HepG2 (cell line): ENCODE measurements around the gene KLHL17. TPM values are rescaled to one million over a fixed set of nuclear protein-coding genes. Genes with fewer than 3 reads are reported as not detected.

ENCODE experiments used
- CBFB ChIP-seq: sonication (generic); formaldehyde crosslinking; IDR thresholded peaks from 2 replicates; pipeline ENCODE4 v1.4.0; 2020; ENCODE audit warnings: missing genetic modification reagents
- CENPBD1 ChIP-seq: sonication (generic); formaldehyde crosslinking; IDR thresholded peaks from 2 replicates; pipeline ENCODE4 v1.8.0; 2022; ENCODE audit warnings: missing genetic modification reagents, low read depth, mild to moderate bottlenecking, borderline replicate concordance
- IRF2 ChIP-seq: IDR thresholded peaks from 2 replicates; pipeline ENCODE4 v1.6.1; 2018; ENCODE audit warnings: missing genetic modification reagents, missing compliant biosample characterization
- MAZ ChIP-seq, 2 experiments: sonication (generic) in 1 of 2; formaldehyde crosslinking in 1 of 2; IDR thresholded peaks; 2 replicates each; pipeline versions ENCODE4 v1.5.0 to v1.6.1; 2012 to 2020; ENCODE audit warnings: low read depth in 2 of 2, mild to moderate bottlenecking in 2 of 2, borderline replicate concordance in 1 of 2, improper control_type of control experiment in 1 of 2, low read length in 1 of 2, missing genetic modification reagents in 1 of 2, moderate library complexity in 1 of 2
- MXD1 ChIP-seq: sonication (generic); formaldehyde crosslinking; IDR thresholded peaks from 2 replicates; pipeline ENCODE4 v1.4.0; 2020; ENCODE audit warnings: mild to moderate bottlenecking, missing genetic modification reagents
- MXD4 ChIP-seq: IDR thresholded peaks from 2 replicates; pipeline ENCODE4 v1.6.1; 2016; ENCODE audit warnings: mild to moderate bottlenecking, missing biosample characterization, missing genetic modification reagents
- PAF1 ChIP-seq: IDR thresholded peaks from 2 replicates; pipeline ENCODE4 v1.6.1; 2016; ENCODE audit warnings: missing genetic modification reagents, missing compliant biosample characterization
- RFX3 ChIP-seq: IDR thresholded peaks from 2 replicates; pipeline ENCODE4 v1.6.1; 2016; ENCODE audit warnings: missing biosample characterization, missing genetic modification reagents
- TBX2 ChIP-seq: sonication (generic); formaldehyde crosslinking; IDR thresholded peaks from 2 replicates; pipeline ENCODE4 v1.5.0; 2020; ENCODE audit warnings: missing genetic modification reagents, mild to moderate bottlenecking, borderline replicate concordance
- THAP8 ChIP-seq: sonication (generic); formaldehyde crosslinking; IDR thresholded peaks from 2 replicates; pipeline ENCODE4 v1.5.1; 2020; ENCODE audit warnings: missing genetic modification reagents, mild to moderate bottlenecking, borderline replicate concordance
- ZHX2 ChIP-seq, 2 experiments: sonication (generic) in 1 of 2; formaldehyde crosslinking in 1 of 2; IDR thresholded peaks; 2 replicates each; pipeline versions ENCODE4 v1.6.1 to v1.9.0; 2014 to 2022; ENCODE audit warnings: antibody characterized with exemption in 1 of 2, borderline replicate concordance in 1 of 2, inconsistent platforms in 1 of 2, low read depth in 1 of 2, missing genetic modification reagents in 1 of 2
- ZNF276 ChIP-seq: sonication (generic); formaldehyde crosslinking; IDR thresholded peaks from 2 replicates; pipeline ENCODE4 v1.4.0; 2020; ENCODE audit warnings: mild to moderate bottlenecking, low read depth, missing genetic modification reagents
- ZNF562 ChIP-seq: sonication (generic); formaldehyde crosslinking; IDR thresholded peaks from 2 replicates; pipeline ENCODE4 v1.8.0; 2022; ENCODE audit warnings: missing genetic modification reagents, borderline replicate concordance
- ZNF800 ChIP-seq: sonication (generic); formaldehyde crosslinking; IDR thresholded peaks from 2 replicates; pipeline ENCODE4 v1.4.0; 2020; ENCODE audit warnings: missing genetic modification reagents
- polyA plus RNA-seq, 8 experiments: library from polyadenylated mRNA; depleted of rRNA in 3 of 8; stranded (reverse) in 7 of 8; unstranded in 1 of 8; fragments of >200 nt; fragmentation: Illumina TruSeq in 4 of 8; extraction: Trizol in 4 of 8; gene quantifications; 2 replicates each; pipeline versions ENCODE4 v1.2.1 to v1.2.3, GENCODE V29; 2011 to 2016; ENCODE audit warnings: low read depth in 4 of 8, missing spikeins in 1 of 8, mixed read lengths in 1 of 8; ENCODE audit not compliant: insufficient read depth in 1 of 8
- total RNA-seq, 5 experiments: library from RNA; depleted of rRNA; stranded (reverse); fragments of >200 nt; fragmentation: Illumina TruSeq; extraction: Trizol; gene quantifications; 2 replicates each; pipeline ENCODE4 v1.2.3, GENCODE V29; 2016; ENCODE audit warnings: low read depth in 1 of 5

KLHL17 gene
- total and polyA plus RNA-seq, 2 of the 13 experiments (the other 11 are each of a cell fraction or from before 2014, with no cell fraction given): 9.3 to 24.7 TPM

GRCh38 chr1:1000357-1001056, 40.1 kb downstream of the KLHL17 start (continued):
- TF ChIP-seq ZNF276 (CRISPR knock-in tag) (peak; percentile 92; the same call in 1 of the 2 replicates), ZNF800 (CRISPR knock-in tag) (peak; percentile 92), ZHX2 (IDR thresholded peaks at IDR 0.05; ENCODE audit: low read depth) (peak; percentile 100), ZHX2 (CRISPR knock-in tag; IDR thresholded peaks at IDR 0.05; ENCODE audit: borderline replicate concordance) (no peak; the same call in 1 of the 2 replicates), CBFB (CRISPR knock-in tag) (peak; percentile 65), MXD1 (CRISPR knock-in tag) (peak; percentile 79), TBX2 (CRISPR knock-in tag) (peak; percentile 79), PAF1 (CRISPR knock-in tag) (no peak), ZNF562 (CRISPR knock-in tag) (no peak; the same call in 1 of the 2 replicates), RFX3 (CRISPR knock-in tag) (no peak), MAZ (IDR thresholded peaks at IDR 0.05; ENCODE audit: borderline replicate concordance, low read depth, low read length) (peak; percentile 85; the same call in 1 of the 2 replicates), MAZ (CRISPR knock-in tag; IDR thresholded peaks at IDR 0.05; ENCODE audit: low read depth) (peak; percentile 72), THAP8 (CRISPR knock-in tag) (peak; percentile 95), MXD4 (peak; percentile 78), IRF2 (CRISPR knock-in tag) (peak; percentile 57; the same call in 1 of the 2 replicates), CENPBD1 (CRISPR knock-in tag) (no peak)
